Right lung (tissue), 5 donors: ENCODE results near the gene GMDS. TPM values are rescaled to one million over a fixed set of nuclear protein-coding genes. Genes with fewer than 3 reads are reported as not detected.
A peak's percentile ranks its signal among the peaks of the same experiment; 100 is the strongest.

ENCODE experiments used
- DNase-seq, 2 donors: peaks; one replicate each; pipeline ENCODE4 v3.0.0-alpha.2; 2013
- polyA plus RNA-seq, 5 donors: library from polyadenylated mRNA; unstranded; fragments of 120-200 nt; gene quantifications; one replicate each; pipeline versions ENCODE4 v1.2.1 to v1.2.3, GENCODE V29; 2013; ENCODE audit warnings: inconsistent platforms in 1 of 5, low replicate concordance in 1 of 5; ENCODE audit not compliant: insufficient read length in 5 of 5, insufficient read depth in 1 of 5

The GMDS gene
- polyA plus RNA-seq, 5 donors = 16.7 to 26.7 (median 20.5) TPM

DNA sequence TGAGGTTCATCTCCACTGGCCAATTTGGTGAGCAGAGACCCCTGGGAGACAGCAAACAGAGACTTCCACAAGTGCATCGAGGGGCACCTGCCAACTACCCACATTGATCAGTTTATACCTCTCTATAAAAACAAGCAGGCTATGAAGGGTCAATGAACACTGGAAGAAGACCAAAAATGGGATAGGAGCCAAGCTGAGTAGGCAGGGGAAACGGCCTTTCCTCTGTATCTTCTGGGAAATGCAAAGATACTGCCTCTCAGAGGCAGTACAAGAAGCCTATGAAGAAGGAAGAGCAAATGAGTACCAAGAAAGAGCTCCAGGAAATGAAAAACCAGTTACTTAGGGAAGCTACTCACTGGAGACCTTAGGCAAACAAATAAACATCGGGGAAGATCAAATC lies 247.7 kb downstream of the GMDS start:
- DNase-seq = no peak

DNA sequence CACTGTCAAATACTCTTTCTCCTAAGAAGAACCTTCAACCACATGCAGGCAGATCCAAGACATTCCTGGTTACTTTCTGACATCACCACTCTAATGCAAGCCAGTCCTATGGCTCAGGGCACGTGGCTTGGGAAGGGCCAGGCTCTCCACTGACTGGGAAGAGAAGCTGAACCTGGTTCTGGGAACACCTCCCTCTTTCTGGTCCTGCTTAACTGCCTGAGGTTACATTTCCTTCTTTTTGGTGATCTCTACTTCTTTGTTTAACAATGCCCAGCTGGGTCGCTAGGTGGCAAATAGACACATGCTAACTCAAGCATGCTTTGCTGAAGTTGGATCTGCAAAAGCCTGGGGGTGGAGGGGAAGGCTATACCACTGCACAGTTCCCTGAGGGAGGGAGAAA lies 249.8 kb downstream of the GMDS start:
- no peak for DNase-seq

DNA sequence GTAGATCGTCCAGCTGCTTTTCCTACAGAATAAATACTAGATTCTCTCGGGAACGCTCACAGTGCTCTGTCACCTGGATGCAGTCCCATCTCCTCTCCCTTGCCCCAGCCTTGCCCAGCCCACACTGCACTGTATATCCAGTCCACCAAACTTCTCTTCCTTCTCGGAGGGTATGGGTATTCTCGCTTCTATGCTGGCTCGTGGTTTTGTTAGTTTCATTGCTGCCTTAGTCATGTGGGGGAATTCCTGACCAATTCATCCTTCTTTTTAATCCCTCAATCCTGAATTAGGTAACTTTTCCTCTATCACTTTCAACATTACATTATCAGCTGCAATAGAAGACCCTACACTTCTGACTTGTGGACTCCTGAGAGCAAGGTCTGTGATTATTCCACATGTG lies 252.4 kb downstream of the GMDS start:
- no peak for DNase-seq

DNA sequence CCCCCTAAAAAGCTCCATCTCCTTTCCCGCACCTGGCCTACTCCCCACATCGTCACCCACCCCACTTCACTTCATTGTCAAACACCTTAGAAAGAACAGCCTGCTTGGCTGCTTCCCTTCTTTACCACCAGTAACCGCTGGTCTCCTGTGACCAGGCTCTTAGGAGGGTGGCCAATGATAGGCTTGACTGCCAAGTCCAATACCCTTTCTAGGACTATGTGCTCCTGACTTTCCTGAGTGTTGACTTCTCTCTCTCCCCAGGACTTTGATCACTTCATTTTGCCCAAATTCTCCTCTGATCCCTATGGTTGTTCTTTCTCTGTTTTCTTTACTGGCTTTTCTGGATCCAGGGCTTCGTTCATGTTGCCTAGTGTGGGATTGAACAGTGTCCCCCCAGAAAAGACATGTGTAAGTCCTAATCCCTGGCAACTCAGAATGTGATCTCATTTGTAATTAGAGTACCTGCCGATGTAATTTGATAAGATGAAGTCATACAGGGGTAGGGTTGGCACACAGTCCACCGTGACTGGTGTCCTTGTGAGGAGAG lies 254.0 kb downstream of the GMDS start:
- no peak for DNase-seq

DNA sequence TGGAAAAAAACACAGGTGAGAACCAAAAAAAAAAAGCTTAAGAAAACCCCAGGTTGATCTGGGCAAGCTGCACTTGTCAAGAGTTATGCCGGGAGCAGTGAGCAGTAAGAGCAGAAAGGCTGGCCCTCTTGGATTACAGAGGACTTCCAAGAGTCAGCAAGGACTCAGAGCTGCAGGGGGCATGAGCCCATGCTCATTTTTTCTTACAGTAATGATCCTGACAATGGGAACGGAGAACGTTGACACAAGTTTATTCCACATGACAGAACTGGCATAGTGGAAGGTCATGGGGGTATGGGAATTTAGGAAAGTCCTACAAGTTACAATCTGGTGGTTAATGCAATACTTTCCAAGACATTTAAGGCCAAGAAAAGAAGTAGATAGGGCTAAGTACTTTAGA lies 256.6 kb downstream of the GMDS start:
- no peak for DNase-seq

DNA sequence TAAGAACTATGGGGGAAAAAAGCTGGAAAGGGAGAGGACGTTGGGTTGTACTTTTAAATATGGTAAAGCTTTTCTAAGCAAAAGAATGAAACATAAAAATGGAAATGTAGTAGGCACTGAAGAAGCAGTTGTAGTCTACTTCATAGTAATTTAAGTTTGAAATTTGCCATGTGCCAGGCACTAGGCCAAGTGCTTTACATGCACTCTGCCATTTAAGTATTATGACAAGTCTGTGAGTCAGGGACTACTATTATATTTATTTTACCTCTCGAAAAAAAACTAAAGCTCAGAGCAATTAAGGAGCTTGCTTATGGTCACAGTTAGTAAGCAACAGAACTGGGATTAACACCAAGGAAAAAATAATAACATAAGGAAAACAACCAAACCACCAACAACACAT lies 257.8 kb downstream of the GMDS start:
- no peak for DNase-seq

DNA sequence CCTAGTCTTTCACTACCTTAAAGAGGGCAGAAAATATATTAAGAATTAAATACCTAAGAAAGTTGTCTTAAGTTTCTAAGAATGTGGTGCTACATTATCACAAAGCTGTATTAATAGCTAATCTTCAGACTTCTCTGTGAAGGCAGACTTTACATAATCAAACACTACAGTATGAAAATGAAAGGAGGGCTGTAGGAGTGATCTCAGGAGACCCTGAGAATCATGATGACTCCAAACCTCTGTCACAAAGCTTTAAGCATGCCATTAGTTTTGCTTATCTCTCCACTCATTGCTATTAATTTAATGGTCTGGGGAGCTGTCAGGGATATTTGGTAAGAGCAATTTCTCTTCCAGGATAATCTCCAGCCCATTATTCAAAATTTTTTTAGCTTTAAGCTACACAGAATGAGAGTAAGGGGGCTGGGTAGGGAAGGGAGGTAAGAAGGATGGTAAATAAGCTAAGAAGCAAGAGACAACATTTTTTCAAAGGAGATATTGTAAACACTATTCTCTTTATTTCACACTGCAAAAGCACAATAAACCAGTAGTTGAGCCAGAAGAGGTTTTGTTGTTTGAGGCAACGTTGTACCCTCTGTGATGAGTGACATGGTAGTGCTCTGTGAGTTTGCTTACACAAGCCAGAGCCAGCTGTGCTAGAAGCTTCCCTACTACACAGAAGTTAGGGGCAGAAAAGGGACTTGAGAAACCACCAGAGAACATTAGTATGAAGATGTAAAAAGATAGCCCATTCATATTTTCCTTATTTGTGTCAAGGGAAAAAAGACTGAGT lies 258.8 kb downstream of the GMDS start:
- no peak for DNase-seq

DNA sequence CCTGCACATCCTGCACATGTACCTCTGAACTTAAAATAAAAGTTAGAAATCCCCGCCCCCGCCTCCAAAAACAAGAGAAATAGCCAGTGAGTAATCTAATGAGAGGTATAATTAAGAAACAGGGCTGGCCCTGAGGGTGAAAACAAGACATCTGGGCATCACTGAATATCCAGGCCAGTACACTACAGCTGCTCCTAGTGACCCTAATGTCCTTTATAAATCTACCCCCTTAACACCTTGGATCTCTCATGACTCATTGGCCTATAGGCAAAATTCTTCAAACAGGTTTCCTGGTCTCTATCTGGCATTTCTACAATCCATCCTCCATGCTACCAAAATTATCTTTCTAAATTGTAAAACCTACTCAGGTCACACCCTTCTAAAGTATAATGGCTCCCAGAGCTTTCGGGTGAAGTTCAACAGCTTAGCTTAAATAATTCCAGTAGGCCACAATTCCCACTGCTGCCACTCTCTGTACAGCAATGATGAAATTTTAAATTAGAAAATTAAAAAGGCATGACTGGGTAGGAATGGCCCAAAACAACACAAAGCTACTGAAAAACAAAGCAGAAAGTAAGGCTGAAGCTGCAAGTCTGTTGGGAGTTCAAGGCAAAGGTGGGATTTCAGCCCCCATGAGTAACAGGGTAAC lies 260.9 kb downstream of the GMDS start:
- no peak for DNase-seq

DNA sequence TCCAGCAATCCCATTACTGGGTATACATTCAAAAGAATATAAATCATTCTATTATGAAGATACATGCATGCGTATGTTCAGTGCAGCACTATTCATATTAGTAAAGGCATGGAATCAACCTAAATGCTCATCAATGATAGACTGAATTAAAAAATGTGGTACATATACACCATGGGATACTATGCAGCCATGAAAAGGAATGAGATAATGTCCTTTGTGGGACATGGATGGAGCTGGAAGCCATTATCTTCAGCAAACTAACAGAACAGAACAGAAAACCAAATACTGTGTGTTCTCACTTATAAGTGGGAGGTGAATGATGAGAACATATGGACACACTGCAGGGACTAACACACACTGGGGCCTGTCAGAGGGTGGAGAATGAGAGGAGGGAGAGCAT lies 261.6 kb downstream of the GMDS start:
- no peak for DNase-seq

DNA sequence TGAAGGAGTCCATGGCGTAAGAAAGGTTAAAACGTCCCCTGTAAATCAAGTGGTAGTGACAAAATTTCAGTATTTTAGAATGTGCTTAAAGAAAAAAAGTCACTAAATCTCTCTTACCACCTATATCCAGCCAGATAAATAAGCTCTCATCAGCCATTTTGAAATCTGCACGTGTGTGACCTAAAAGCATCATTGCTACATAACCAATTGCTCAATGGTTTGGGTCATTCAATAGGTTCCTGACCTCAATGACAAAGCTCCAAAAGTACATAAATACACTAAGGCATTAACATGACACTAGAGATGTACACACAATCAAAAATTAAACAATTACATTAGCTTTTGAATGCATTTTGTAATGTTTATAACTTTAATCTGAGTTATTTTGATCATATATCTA lies 272.4 kb downstream of the GMDS start:
- no peak for DNase-seq

DNA sequence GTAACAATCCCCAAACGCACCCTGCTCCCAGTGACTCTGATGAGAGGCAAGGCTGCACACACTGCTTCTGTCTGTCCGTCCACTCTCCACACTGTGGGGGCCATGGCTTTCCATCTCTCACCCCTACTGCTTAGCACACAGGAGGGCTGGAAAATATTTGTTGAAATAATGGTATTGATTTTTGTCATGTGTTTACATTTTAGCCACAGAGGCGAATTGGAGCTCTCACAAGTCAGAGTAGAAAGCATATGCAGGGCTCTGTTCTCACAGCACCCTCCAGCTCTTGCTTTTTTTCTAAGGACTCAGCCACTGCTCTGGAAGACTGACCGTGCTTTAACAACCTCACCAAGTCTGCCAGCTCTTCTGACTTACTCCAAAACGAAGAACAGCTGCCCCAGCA lies 273.8 kb downstream of the GMDS start:
- no peak for DNase-seq

DNA sequence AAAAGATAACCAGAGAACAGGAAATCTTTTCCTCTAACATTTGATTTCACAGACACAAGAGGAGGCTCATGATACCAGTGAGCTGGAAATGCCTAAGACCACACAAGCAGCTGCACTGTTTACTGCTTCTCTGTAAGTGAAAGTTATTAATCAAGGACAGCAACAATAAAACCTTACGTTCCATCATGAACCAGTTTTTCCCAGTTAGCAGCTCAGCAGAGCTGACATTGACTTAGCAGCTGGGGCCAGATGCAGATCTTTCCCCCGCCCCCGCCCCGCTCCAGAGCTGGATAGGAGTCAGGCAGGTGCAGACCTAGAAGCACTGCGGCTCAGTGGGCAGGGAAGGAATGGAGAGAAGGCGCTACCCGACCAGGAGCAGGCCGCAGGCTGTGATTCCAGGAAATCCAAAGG lies 275.2 kb downstream of the GMDS start:
- peak in 1 of 2 donors; percentile 52 for DNase-seq

DNA sequence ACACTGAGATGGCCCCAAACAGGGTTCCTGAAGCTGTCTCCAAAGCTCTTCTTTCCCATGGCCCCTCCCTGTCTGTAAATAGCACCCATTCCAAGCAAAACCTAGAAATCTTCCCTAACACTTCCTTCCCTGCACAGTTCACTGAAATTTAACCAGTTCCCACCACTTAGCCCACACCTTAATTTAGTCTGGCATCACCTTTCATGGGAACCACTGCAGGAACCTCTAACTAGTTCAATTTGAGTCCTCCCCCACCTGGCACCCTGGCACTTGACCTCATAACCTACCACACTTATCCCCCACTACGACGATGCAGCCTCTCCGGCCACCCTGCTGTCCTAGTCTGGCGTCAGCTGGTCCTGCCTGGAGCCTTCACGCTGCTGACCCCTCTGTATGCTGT lies 278.7 kb downstream of the GMDS start:
- no peak for DNase-seq

DNA sequence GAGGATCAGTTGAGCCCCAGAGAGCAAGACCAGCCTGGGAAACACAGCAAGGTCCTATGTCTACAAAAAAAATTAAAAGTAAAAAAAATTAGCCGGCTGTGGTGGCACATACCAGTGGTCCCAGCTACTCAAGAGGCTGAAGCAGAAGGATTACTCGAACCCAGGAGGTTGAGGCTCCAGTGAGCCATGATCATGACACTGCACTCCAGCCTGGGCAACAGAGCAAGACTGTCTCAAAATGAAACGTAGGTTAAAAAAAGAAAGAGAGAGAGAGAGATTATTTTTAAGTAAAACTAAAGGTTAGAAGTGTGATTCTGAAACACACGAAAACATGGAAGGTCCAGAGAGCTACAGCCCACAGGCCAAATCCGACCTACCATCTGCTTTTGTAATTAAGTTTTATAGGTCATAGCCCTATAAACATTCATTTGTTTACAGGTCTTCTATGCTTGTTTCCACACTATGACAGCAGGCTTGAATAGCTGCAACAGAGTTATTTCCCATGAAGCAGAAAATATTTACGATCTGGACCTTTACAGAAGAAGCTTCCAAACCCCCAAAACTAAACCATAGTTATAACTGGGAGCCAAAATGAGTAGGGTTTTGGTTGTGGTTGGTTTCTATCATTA lies 279.7 kb downstream of the GMDS start:
- peak in 1 of 2 donors; percentile 16 for DNase-seq

DNA sequence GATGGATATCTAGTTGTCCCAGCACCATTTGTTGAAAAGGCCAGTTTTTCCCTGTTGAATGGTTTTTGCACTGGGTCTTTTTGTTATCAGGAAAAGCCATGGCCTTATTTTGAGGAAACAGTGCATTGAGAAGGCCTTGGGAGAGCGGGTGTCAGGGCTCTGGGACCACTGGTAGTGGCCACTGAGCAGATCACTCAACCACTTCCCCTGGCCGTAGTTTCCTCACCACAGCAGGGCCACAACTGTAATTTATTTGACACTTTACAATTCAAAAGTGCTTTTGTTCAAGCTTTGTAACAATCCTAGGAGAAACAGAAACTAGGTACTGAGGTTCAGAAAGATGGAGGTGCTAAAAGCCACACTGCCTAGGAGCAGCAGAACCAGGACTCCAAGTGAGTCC lies 281.8 kb downstream of the GMDS start:
- DNase-seq = no peak

DNA sequence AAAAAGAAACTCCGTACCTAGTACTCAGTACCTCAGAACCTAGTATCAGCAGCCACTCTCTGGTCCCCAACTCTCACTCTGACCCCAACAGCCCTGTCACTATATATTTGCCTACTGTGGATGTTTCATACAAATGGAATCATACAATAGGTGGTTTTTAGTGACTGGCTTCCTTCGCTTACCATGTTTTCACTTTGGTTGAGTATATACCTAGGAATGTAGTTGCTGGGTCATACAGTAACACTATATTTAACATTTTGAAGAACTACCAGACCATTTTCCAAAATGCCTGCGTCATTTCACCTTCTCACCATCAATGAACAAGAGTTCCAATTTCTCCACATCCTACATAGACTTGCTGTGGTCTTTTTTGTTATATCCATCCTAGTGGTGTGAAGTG lies 283.2 kb downstream of the GMDS start:
- no peak for DNase-seq

DNA sequence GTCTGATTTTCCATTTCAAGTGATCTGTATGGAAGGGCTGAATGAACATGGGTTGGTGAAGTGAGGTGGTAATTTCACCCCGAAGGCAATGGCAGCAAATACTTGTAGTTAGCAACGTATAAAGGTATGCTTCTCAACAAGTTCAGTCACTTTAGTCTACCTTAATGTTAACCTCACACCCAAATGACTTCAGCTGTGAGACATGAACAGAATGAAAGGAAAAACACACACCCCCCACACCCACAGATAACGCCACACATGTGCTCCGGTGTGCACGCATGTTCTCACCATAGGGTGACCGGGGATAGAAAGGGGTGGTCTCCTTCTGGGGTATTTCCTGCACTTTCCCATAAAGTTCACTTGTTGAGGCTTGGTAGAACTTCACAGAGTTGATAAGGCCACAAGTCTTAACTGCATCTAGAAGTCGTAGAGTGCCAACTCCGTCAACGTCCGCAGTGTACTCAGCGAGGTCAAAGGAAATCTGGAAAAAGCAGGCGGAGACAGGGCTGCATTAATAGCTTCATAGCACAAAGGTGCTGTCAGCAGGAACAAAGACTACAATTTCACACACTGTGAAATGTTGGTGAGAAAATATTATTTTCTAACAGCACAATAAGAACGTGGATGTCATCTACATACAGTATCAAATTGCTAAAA lies 284.8 kb downstream of the GMDS start:
- no peak for DNase-seq

DNA sequence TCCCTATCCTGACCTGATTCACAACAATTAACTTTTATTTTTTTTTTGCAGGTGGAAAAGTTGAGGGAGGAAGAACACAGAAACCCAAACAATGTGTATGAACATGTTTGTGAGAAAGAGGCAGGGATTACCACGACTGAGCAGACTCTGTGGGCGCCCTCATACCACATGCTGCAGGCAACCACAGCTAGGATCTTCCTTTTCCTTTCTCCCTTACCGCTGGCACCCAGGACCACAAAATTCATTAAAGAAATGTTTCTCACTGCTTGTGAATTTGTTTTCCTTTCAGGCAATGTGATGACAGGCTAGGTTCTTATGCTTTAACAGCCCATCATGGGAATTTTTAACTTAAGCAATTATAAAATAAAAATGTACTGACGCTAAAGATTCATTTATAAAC lies 287.1 kb downstream of the GMDS start:
- no peak for DNase-seq

DNA sequence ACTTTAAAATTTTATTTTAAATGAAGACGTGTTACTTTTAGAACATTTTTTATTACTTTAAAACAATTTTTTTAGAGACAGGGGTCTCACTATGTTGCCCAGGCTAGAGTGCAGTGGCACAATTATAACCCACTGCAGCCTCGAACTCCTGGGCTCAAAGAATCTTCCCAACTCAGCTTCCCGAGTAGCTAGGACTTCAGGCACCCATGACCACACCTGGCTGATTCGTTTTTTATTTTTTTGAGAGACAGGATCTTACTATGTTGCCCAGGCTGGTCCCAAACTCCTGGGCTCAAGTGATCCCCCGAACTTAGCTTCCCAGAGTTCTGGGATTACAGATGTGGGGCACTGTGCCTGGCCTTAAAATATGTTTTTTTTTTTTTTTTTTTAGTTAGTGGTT lies 287.7 kb downstream of the GMDS start:
- no peak for DNase-seq

DNA sequence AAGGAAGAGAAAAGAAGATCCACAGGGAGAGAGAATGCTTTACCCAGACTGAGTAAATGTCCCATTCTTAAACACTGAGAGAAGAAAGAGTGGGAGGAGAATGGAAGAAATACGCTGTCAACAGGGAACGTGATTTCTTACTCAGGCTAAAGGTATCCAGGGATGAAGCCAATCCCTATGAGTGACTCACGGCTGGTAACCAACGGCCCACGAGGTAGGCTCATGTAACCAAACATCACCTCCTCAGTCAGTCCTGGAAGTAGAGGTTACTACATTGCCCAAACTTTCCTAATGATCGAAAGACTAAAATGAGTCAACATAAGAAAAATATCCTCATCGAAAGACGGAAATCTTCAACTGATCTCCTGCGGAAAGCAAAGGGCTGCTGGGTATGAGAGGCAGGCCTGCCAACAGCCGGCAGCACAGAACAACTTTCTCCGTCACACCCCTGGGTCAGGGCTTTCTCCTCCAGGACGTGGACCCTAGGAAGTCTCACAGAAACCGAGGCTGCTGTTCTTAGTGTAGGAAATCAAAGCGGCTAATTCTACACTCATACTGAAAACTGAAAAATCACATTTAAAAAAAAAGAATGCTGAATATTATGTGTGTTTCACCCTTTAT lies 292.6 kb downstream of the GMDS start:
- DNase-seq = no peak

DNA sequence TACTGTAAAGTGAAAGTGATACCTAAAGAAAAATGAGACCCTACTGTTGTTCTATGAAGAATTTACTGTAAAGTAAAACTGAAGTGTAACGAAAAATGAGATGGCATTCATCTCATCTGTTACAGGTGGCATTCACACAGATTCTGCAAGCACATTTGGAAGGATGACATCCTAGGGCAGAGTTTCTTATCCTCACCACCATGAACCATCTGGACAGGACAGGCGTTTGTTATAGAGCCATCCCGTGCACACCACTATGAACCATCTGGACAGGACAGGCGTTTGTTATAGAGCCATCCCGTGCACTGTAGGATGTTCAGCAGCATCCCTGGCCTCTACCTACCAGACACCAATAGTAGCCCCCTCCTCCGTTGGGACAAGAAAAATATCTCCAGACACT lies 294.8 kb downstream of the GMDS start:
- no peak for DNase-seq

DNA sequence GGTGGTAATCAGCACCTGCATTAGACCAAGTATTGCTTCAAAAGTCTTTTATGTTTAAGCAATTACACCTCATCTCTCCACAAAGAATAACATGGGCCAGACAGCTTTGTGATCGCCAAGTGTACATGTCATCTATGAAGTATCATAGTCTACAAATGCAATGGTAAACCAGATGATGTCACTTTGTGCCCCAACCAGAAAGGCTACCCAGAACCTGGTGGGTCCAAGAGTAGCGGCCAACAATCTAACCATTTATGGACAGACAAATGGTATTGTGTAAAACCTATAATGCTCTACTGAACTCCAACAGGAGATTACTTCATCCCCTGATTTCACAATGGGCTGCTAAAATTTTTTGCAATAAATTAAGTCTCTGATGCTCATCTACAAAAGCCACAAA lies 295.9 kb downstream of the GMDS start:
- DNase-seq = no peak
